HepG2 (cell line): ENCODE data around the gene ICAM5. TPM values are rescaled to one million over a fixed set of nuclear protein-coding genes. Genes with fewer than 3 reads are reported as not detected.

Experiments used
- ATF1 ChIP-seq: IDR thresholded peaks from 2 replicates; pipeline ENCODE4 v1.6.1; 2016; ENCODE audit warnings: mild to moderate bottlenecking, control low read depth
- BRCA1 ChIP-seq: sonication (generic); formaldehyde crosslinking; IDR thresholded peaks from 2 replicates; pipeline ENCODE4 v1.4.0; 2020; ENCODE audit warnings: missing genetic modification reagents
- ERF ChIP-seq: IDR thresholded peaks from 2 replicates; pipeline ENCODE4 v1.6.1; 2018; ENCODE audit warnings: missing biosample characterization, missing genetic modification reagents
- ETV5 ChIP-seq: IDR thresholded peaks from 2 replicates; pipeline ENCODE4 v1.6.1; 2018; ENCODE audit warnings: missing biosample characterization, missing genetic modification reagents, inconsistent platforms, borderline replicate concordance
- GATAD1 ChIP-seq: IDR thresholded peaks from 2 replicates; pipeline ENCODE4 v1.6.1; 2016; ENCODE audit warnings: missing genetic modification reagents, missing compliant biosample characterization
- GATAD2A ChIP-seq: IDR thresholded peaks from 2 replicates; pipeline ENCODE4 v1.6.1; 2016
- GTF2F1 ChIP-seq: fragments of 150-350 bp; IDR thresholded peaks from 2 replicates; pipeline ENCODE4 v1.6.1; 2014; ENCODE audit warnings: low read length
- KAT7 ChIP-seq: IDR thresholded peaks from 2 replicates; pipeline ENCODE4 v1.6.1; 2018; ENCODE audit warnings: borderline replicate concordance, missing compliant biosample characterization
- KDM6A ChIP-seq: IDR thresholded peaks from 2 replicates; pipeline ENCODE4 v1.6.1; 2016; ENCODE audit warnings: low read depth
- PITX1 ChIP-seq: sonication (generic); formaldehyde crosslinking; IDR thresholded peaks from 2 replicates; pipeline ENCODE4 v1.5.1; 2020; ENCODE audit warnings: mild to moderate bottlenecking, missing genetic modification reagents
- REPIN1 ChIP-seq: sonication (generic); formaldehyde crosslinking; IDR thresholded peaks from 2 replicates; pipeline ENCODE4 v1.8.0; 2022; ENCODE audit warnings: missing genetic modification reagents, low read depth, mild to moderate bottlenecking, borderline replicate concordance
- SMAD9 ChIP-seq: sonication (generic); formaldehyde crosslinking; IDR thresholded peaks from 2 replicates; pipeline ENCODE4 v1.5.1; 2020; ENCODE audit warnings: mild to moderate bottlenecking, missing genetic modification reagents
- SP2 ChIP-seq: sonication (generic); formaldehyde crosslinking; IDR thresholded peaks from 2 replicates; pipeline ENCODE4 v1.5.1; 2020; ENCODE audit warnings: mild to moderate bottlenecking, missing genetic modification reagents
- TBL1XR1 ChIP-seq: fragments of 150-350 bp; IDR thresholded peaks from 2 replicates; pipeline ENCODE4 v1.6.1; 2014; ENCODE audit warnings: borderline replicate concordance, low read length; ENCODE audit not compliant: partially characterized antibody
- YY1 ChIP-seq: IDR thresholded peaks from 2 replicates; pipeline ENCODE4 v1.6.1; 2011; ENCODE audit warnings: low read length, low read depth, moderate library complexity, mild to moderate bottlenecking; ENCODE audit not compliant: insufficient read depth, insufficient replicate concordance
- ZNF160 ChIP-seq: sonication (generic); formaldehyde crosslinking; IDR thresholded peaks from 2 replicates; pipeline ENCODE4 v1.8.0; 2022; ENCODE audit warnings: mild to moderate bottlenecking, inconsistent platforms, missing genetic modification reagents
- ZNF230 ChIP-seq: sonication (generic); formaldehyde crosslinking; IDR thresholded peaks from 2 replicates; pipeline ENCODE4 v1.4.0; 2020; ENCODE audit warnings: mild to moderate bottlenecking, missing genetic modification reagents
- ZNF280B ChIP-seq: sonication (generic); formaldehyde crosslinking; IDR thresholded peaks from 2 replicates; pipeline ENCODE4 v1.5.0; 2020; ENCODE audit warnings: missing genetic modification reagents, mild to moderate bottlenecking, borderline replicate concordance
- ZNF3 ChIP-seq: IDR thresholded peaks from 2 replicates; pipeline ENCODE4 v1.7.0; 2017; ENCODE audit warnings: inconsistent platforms
- ZNF446 ChIP-seq: sonication (generic); formaldehyde crosslinking; IDR thresholded peaks from 2 replicates; pipeline ENCODE4 v1.5.0; 2020; ENCODE audit warnings: mild to moderate bottlenecking, missing genetic modification reagents
- ZNF547 ChIP-seq: sonication (generic); formaldehyde crosslinking; IDR thresholded peaks from 2 replicates; pipeline ENCODE4 v1.5.1; 2020; ENCODE audit warnings: mild to moderate bottlenecking, missing genetic modification reagents
- ZNF574 ChIP-seq: sonication (generic); formaldehyde crosslinking; IDR thresholded peaks from 2 replicates; pipeline ENCODE4 v1.4.0; 2020; ENCODE audit warnings: missing genetic modification reagents
- ZNF614 ChIP-seq: IDR thresholded peaks from 2 replicates; pipeline ENCODE4 v1.6.1; 2018; ENCODE audit warnings: missing biosample characterization, missing genetic modification reagents, inconsistent platforms, borderline replicate concordance
- ZNF619 ChIP-seq: sonication (generic); formaldehyde crosslinking; IDR thresholded peaks from 2 replicates; pipeline ENCODE4 v1.4.0; 2020; ENCODE audit warnings: mild to moderate bottlenecking, missing genetic modification reagents
- ZNF691 ChIP-seq: sonication (generic); formaldehyde crosslinking; IDR thresholded peaks from 2 replicates; pipeline ENCODE4 v1.4.0; 2020; ENCODE audit warnings: missing genetic modification reagents, low read depth, mild to moderate bottlenecking, borderline replicate concordance
- ZSCAN21 ChIP-seq: sonication (generic); formaldehyde crosslinking; IDR thresholded peaks from 2 replicates; pipeline ENCODE4 v1.8.0; 2022; ENCODE audit warnings: mild to moderate bottlenecking, missing genetic modification reagents, moderate library complexity, borderline replicate concordance
- polyA plus RNA-seq, 8 experiments: library from polyadenylated mRNA; depleted of rRNA in 3 of 8; stranded (reverse) in 7 of 8; unstranded in 1 of 8; fragments of >200 nt; fragmentation: Illumina TruSeq in 4 of 8; extraction: Trizol in 4 of 8; gene quantifications; 2 replicates each; pipeline versions ENCODE4 v1.2.1 to v1.2.3, GENCODE V29; 2011 to 2016; ENCODE audit warnings: low read depth in 4 of 8, missing spikeins in 1 of 8, mixed read lengths in 1 of 8; ENCODE audit not compliant: insufficient read depth in 1 of 8
- total RNA-seq, 5 experiments: library from RNA; depleted of rRNA; stranded (reverse); fragments of >200 nt; fragmentation: Illumina TruSeq; extraction: Trizol; gene quantifications; 2 replicates each; pipeline ENCODE4 v1.2.3, GENCODE V29; 2016; ENCODE audit warnings: low read depth in 1 of 5

ICAM5 gene
- total and polyA plus RNA-seq, 2 of the 13 experiments (the other 11 are each of a cell fraction or from before 2014, with no cell fraction given), result 0.46 to 1.6 TPM

- peak; percentile 46; the same call in 1 of the 2 replicates for TF ChIP-seq ZNF574
- 0 out of 2 replicates have a peak, but pooled peaks have one; percentile 51 for TF ChIP-seq ZNF230 (CRISPR knock-in tag)
- peak; percentile 99 for TF ChIP-seq YY1
- peak; percentile 72; the same call in 1 of the 2 replicates for TF ChIP-seq ZNF547 (CRISPR knock-in tag)
- peak; percentile 93 for TF ChIP-seq GATAD1 (CRISPR knock-in tag)
- peak; percentile 67 for TF ChIP-seq ERF (CRISPR knock-in tag)
- TF ChIP-seq BRCA1 (CRISPR knock-in tag), result no peak
- peak; percentile 60 for TF ChIP-seq TBL1XR1
- no peak for TF ChIP-seq ATF1 (CRISPR knock-in tag)
- TF ChIP-seq KAT7 (CRISPR knock-in tag), result peak; percentile 80; the same call in 1 of the 2 replicates
- no peak for TF ChIP-seq ZNF280B (CRISPR knock-in tag)
- no peak; the same call in 1 of the 2 replicates for TF ChIP-seq ZNF691 (CRISPR knock-in tag)
- TF ChIP-seq PITX1 (CRISPR knock-in tag), result peak; percentile 35; the same call in 1 of the 2 replicates
- TF ChIP-seq REPIN1 (CRISPR knock-in tag), result peak; percentile 75
- peak; percentile 63; the same call in 1 of the 2 replicates for TF ChIP-seq ZSCAN21 (CRISPR knock-in tag)
- no peak for TF ChIP-seq SMAD9 (CRISPR knock-in tag)
- TF ChIP-seq ZNF160, result peak; percentile 28
- no peak for TF ChIP-seq ZNF3 (CRISPR knock-in tag)
- peak; percentile 48; the same call in 1 of the 2 replicates for TF ChIP-seq GTF2F1
- TF ChIP-seq SP2 (CRISPR knock-in tag), result 0 out of 2 replicates have a peak, but pooled peaks have one; percentile 17
- TF ChIP-seq ZNF446 (CRISPR knock-in tag), result no peak
- 0 out of 2 replicates have a peak, but pooled peaks have one; percentile 41 for TF ChIP-seq ZNF614 (CRISPR knock-in tag)
- TF ChIP-seq ETV5 (CRISPR knock-in tag), result peak; percentile 56; the same call in 1 of the 2 replicates
- no peak for TF ChIP-seq ZNF619 (CRISPR knock-in tag)
- TF ChIP-seq GATAD2A (CRISPR knock-in tag), result 0 out of 2 replicates have a peak, but pooled peaks have one; percentile 24
- no peak for TF ChIP-seq KDM6A (CRISPR knock-in tag)
Observed at GRCh38 chr19:10315335-10316214, 25.8 kb downstream of the ICAM5 start, which contains the start of gene FDX2 (continued).
